ENCODE measurements around the gene OR2T4.

GRCh38 chr1:248375446-248375845, 14.0 kb downstream of the OR2T4 start, which contains the start of gene OR2T6:
- TF ChIP-seq POLR2AphosphoS5 (IDR thresholded peaks at IDR 0.05): no peak
- no peak for TF ChIP-seq TAF1 (IDR thresholded peaks at IDR 0.05; ENCODE audit: low read depth)
